Measurements from ENCODE around the gene ZMYND8. TPM values are rescaled to one million over a fixed set of nuclear protein-coding genes. Genes with fewer than 3 reads are reported as not detected.
"Not testable (repeated sequence)": the region's sequence is repeated elsewhere in the genome, so short reads cannot be mapped to it uniquely, and the experiment has no call there.

The ZMYND8 gene
- total and polyA plus RNA-seq, 2 donors (not counting 1 experiment from before 2014, with no cell fraction given), result 12.6 to 13.0 TPM

DNA sequence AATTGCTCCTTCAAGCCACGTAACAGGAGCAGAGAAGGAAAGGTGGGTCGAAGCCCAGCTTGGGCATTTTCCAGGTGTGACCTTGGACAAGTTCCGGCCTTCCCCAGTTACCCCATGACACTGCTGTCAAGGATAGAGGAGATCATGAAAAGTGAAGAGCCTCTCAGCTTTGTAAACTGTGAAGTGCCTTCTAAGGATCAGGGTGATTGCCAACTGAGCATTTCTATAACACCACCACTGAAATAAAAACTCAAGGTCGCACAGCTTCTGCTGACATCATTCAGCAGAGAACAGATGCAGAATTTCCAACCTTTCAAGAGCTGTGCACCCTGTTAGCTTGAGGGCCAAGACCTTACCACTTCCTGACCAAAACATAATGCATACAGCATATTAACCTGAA lies 24.0 kb upstream of the ZMYND8 start:
- Histone ChIP-seq H3K27me3 (ENCODE audit: control insufficient read depth, insufficient read depth, low read length) (no peaks in the 10 kb centered on the region), H3K79me2 (ENCODE audit: control insufficient read depth, insufficient read depth, low read length) (no peaks in the 10 kb centered on the region), H3K9me3 (ENCODE audit: control insufficient read depth, insufficient read depth, low read depth, low read length) (no peaks in the 10 kb centered on the region), H3K27ac (ENCODE audit: insufficient read depth, low read length) (no peak overlapping the region), H3K4me3 (replicated peaks in 1 of 4; ENCODE audit: control extremely low read depth in 1 of 4, insufficient read depth in 1 of 4, low read depth in 3 of 4, low read length in 4 of 4) (no peak overlapping the region), H2AFZ (ENCODE audit: low read length) (no peak overlapping the region), H4K20me1 (ENCODE audit: control insufficient read depth, extremely low read depth, insufficient read depth, low read length) (no peaks in the 10 kb centered on the region), H3K4me1 (ENCODE audit: control insufficient read depth, extremely low read depth, insufficient read depth, low read length) (peaks cover 6% of the 10 kb centered on the region), H3K9ac (ENCODE audit: insufficient read depth, low read length) (no peak overlapping the region), H3K36me3 (ENCODE audit: control insufficient read depth, insufficient read depth, low read length) (no peaks in the 10 kb centered on the region), H3K4me2 (ENCODE audit: extremely low read depth, insufficient read depth, low read length) (no peak overlapping the region)
- TF ChIP-seq, protein P1, sequence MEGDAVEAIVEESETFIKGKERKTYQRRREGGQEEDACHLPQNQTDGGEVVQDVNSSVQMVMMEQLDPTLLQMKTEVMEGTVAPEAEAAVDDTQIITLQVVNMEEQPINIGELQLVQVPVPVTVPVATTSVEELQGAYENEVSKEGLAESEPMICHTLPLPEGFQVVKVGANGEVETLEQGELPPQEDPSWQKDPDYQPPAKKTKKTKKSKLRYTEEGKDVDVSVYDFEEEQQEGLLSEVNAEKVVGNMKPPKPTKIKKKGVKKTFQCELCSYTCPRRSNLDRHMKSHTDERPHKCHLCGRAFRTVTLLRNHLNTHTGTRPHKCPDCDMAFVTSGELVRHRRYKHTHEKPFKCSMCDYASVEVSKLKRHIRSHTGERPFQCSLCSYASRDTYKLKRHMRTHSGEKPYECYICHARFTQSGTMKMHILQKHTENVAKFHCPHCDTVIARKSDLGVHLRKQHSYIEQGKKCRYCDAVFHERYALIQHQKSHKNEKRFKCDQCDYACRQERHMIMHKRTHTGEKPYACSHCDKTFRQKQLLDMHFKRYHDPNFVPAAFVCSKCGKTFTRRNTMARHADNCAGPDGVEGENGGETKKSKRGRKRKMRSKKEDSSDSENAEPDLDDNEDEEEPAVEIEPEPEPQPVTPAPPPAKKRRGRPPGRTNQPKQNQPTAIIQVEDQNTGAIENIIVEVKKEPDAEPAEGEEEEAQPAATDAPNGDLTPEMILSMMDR (conservative IDR thresholded peaks at IDR 0.05 in 1 of 2, IDR thresholded peaks at IDR 0.05 in 1 of 2; ENCODE audit: low read depth in 1 of 2, low read length in 2 of 2), result no peak
- peak in 1 of 2 donors; percentile 60 for DNase-seq (ENCODE audit: low read depth in 2 of 2)

DNA sequence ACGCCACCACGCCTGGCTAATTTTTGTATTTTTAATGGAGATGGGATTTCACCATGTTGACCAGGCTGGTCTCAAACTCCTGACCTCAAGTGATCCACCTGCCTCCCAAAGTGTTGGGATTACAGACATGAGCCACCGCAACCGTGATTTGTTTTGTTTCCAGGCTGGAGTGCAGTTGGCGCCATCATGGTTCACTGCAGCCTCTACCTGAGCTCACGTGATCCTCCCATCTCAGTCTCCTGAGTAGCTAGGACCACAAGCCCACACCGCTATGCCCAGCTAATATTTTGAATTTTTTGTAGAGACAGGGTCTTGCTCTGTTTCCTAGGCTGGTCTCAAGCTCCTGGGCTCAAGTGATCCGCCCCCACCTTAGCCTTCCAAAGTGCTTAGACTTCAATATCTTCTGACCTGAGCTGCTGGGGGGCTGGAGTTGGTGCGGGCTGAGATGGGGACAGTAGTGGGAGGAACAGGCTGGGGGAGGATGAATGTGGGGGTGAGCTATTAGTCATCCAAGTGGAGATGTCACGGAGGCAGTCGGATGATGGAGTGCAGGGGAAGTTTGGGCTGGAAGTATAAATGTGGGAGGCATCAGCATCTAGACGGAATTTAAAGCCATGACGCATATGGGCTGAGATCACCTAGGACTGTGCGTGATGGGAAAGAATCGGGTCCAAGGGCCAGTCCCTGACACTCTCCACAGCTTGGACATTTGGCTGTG lies 23.1 kb upstream of the ZMYND8 start:
- no peak overlapping the region for H3K9ac ChIP-seq (ENCODE audit: insufficient read depth, low read length)
- H3K9me3 ChIP-seq (ENCODE audit: control insufficient read depth, insufficient read depth, low read depth, low read length), result no peaks in the 10 kb centered on the region
- no peak overlapping the region for H3K27ac ChIP-seq (ENCODE audit: insufficient read depth, low read length)
- no peaks in the 10 kb centered on the region for H3K27me3 ChIP-seq (ENCODE audit: control insufficient read depth, insufficient read depth, low read length)
- H4K20me1 ChIP-seq (ENCODE audit: control insufficient read depth, extremely low read depth, insufficient read depth, low read length), result no peaks in the 10 kb centered on the region
- H3K4me3 ChIP-seq (replicated peaks in 1 of 4; ENCODE audit: control extremely low read depth in 1 of 4, insufficient read depth in 1 of 4, low read depth in 3 of 4, low read length in 4 of 4), result no peak overlapping the region
- TF ChIP-seq, protein P1 (conservative IDR thresholded peaks at IDR 0.05 in 1 of 2, IDR thresholded peaks at IDR 0.05 in 1 of 2; ENCODE audit: low read depth in 1 of 2, low read length in 2 of 2), result no peak
- TF ChIP-seq EZH2 (IDR thresholded peaks at IDR 0.05; ENCODE audit: low read length, missing control alignments), result no peak
- H3K79me2 ChIP-seq (ENCODE audit: control insufficient read depth, insufficient read depth, low read length), result no peaks in the 10 kb centered on the region
- H3K4me1 ChIP-seq (ENCODE audit: control insufficient read depth, extremely low read depth, insufficient read depth, low read length), result peaks cover 6% of the 10 kb centered on the region
- peak; percentile 78 to 98 for DNase-seq (ENCODE audit: low read depth in 2 of 2)
- H3K36me3 ChIP-seq (ENCODE audit: control insufficient read depth, insufficient read depth, low read length), result no peaks in the 10 kb centered on the region
- no peak overlapping the region for H2AFZ ChIP-seq (ENCODE audit: low read length)
- H3K4me2 ChIP-seq (ENCODE audit: extremely low read depth, insufficient read depth, low read length), result no peak overlapping the region

DNA sequence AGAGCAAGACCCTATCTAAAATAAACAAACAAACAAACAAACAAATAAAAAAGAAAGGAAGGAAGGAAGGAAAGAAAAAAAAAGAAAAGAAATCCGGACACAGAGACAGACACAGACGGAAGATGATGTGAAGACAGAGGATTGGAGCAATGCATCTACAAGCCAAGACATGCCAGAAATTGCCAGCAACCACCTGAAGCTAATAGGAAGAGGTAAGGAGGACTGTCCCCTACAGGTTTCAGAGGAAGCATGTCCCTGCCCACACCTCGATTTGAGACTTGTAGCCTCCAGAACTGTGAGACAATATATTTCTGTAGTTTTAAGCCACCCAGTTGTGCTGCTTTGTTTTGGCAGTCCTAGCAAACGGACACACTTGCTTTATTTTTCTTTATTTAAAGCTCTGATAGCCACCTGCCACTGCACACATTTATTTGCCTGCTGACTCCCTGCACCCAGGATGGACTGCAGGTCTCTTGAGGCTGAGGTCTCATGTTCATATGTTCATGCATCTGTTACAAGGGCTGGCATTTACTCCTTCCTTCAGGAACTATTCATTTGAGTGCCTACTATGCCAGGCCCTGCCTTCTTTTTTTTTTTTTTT lies 20.7 kb upstream of the ZMYND8 start:
- H3K36me3 ChIP-seq (ENCODE audit: control insufficient read depth, insufficient read depth, low read length), result no peaks in the 10 kb centered on the region
- no peak overlapping the region for H3K9ac ChIP-seq (ENCODE audit: insufficient read depth, low read length)
- no peak overlapping the region for H3K27ac ChIP-seq (ENCODE audit: insufficient read depth, low read length)
- peaks cover 2% of the 10 kb centered on the region for H3K4me1 ChIP-seq (ENCODE audit: control insufficient read depth, extremely low read depth, insufficient read depth, low read length)
- no peaks in the 10 kb centered on the region for H3K9me3 ChIP-seq (ENCODE audit: control insufficient read depth, insufficient read depth, low read depth, low read length)
- no peak overlapping the region for H2AFZ ChIP-seq (ENCODE audit: low read length)
- H3K4me3 ChIP-seq (replicated peaks in 1 of 4; ENCODE audit: control extremely low read depth in 1 of 4, insufficient read depth in 1 of 4, low read depth in 3 of 4, low read length in 4 of 4), result no peak overlapping the region
- TF ChIP-seq, protein P1 (conservative IDR thresholded peaks at IDR 0.05 in 1 of 2, IDR thresholded peaks at IDR 0.05 in 1 of 2; ENCODE audit: low read depth in 1 of 2, low read length in 2 of 2), result no peak
- no peak for TF ChIP-seq EZH2 (IDR thresholded peaks at IDR 0.05; ENCODE audit: low read length, missing control alignments)
- H3K79me2 ChIP-seq (ENCODE audit: control insufficient read depth, insufficient read depth, low read length), result no peaks in the 10 kb centered on the region
- no peaks in the 10 kb centered on the region for H4K20me1 ChIP-seq (ENCODE audit: control insufficient read depth, extremely low read depth, insufficient read depth, low read length)
- no peak overlapping the region for H3K4me2 ChIP-seq (ENCODE audit: extremely low read depth, insufficient read depth, low read length)
- no peaks in the 10 kb centered on the region for H3K27me3 ChIP-seq (ENCODE audit: control insufficient read depth, insufficient read depth, low read length)
- no peak for DNase-seq (ENCODE audit: low read depth in 2 of 2)

DNA sequence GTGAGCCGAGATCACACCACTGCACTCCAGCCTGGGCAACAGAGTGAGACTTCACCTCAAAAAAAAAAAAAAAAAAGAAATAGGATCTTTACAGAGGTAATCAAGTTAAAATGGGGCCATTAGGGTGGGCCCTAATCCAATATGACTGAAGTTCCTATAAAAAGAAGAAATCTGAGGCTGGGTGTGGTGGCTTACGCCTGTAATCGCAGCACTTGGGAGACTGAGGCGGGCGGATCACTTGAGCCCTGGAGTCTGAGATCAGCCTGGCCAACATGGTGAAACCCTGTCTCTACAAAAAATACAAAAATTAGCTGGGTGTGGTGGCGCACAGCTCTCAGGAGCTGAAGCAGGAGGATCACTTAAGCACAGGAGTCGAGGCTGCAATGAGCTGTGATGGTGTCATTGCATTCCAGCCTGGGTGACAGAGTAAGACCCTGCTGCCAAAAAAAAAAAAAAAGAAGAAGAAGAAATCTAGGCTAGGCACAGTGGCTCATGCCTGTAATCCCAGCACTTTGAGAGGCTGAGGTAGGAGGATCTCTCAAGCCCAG lies 19.7 kb upstream of the ZMYND8 start:
- H3K36me3 ChIP-seq (ENCODE audit: control insufficient read depth, insufficient read depth, low read length); H3K4me2 ChIP-seq (ENCODE audit: extremely low read depth, insufficient read depth, low read length); H3K4me3 ChIP-seq (replicated peaks in 1 of 4; ENCODE audit: control extremely low read depth in 1 of 4, insufficient read depth in 1 of 4, low read depth in 3 of 4, low read length in 4 of 4); H3K9ac ChIP-seq (ENCODE audit: insufficient read depth, low read length); H3K27me3 ChIP-seq (ENCODE audit: control insufficient read depth, insufficient read depth, low read length); H3K27ac ChIP-seq (ENCODE audit: insufficient read depth, low read length); H3K4me1 ChIP-seq (ENCODE audit: control insufficient read depth, extremely low read depth, insufficient read depth, low read length); H3K9me3 ChIP-seq (ENCODE audit: control insufficient read depth, insufficient read depth, low read depth, low read length); H2AFZ ChIP-seq (ENCODE audit: low read length); H4K20me1 ChIP-seq (ENCODE audit: control insufficient read depth, extremely low read depth, insufficient read depth, low read length); H3K79me2 ChIP-seq (ENCODE audit: control insufficient read depth, insufficient read depth, low read length): not testable (repeated sequence)
- peak in 1 of 2 donors; percentile 43 for DNase-seq (ENCODE audit: low read depth in 2 of 2)
